Heart left ventricle (tissue), 13 donors: ENCODE results near the gene PLIN5.

Experiments used
- CTCF ChIP-seq, 12 donors: fragments of 200-600 bp; sonication (generic) in 4 of 12; IDR thresholded peaks; one replicate each; pipeline versions ENCODE4 v1.5.0 to v1.8.0; 2018 to 2022; ENCODE audit warnings: antibody characterized with exemption in 12 of 12, mild to moderate bottlenecking in 5 of 12
- POLR2A ChIP-seq, 2 donors: fragments of 450-650 bp; IDR thresholded peaks; one replicate each; pipeline ENCODE4 v1.6.1; 2017; ENCODE audit warnings: antibody characterized with exemption in 2 of 2, mild to moderate bottlenecking in 2 of 2, moderate library complexity in 2 of 2
- donor health status: ischemic (EF 13 %, LVEDD 7.1; RV severe dilation, severe dysfunction).
- donor health status: DM: no; HTN: yes; CAD: no.
- donor health status: DM: no; HTN: no; CAD: no.
- donor health status: ischemic (EF 25% LVEDD 6.9; RV normal size, moderate dysfunction).
- donor health status: ischemic (EF 25% LVEDD 5.7; RV mildly dilated, moderate dysfunction).
- donor health status: ischemic (EF 35%, LVEDD 5.7; RV mildly dilated, moderate dysfunction).
- donor health status: nonischemic (EF 11% LVEDD 7.7; RV severe dilation, severe dysfunction).
- donor health status: DM: yes; HTN: yes; CAD: no.
- donor health status: PGD.
- donor health status: ischemic (EF 29% LVEDD 5.4; RV normal size, mild dysfunction).
- donor health status: nonischemic (EF 23%, LVEDD 6.1; RV moderate dilation, normal function).

- TF ChIP-seq CTCF (IDR thresholded peaks at IDR 0.05) (no peak), POLR2A (IDR thresholded peaks at IDR 0.05) (no peak)
These were observed 27.2 kb downstream of the PLIN5 start for GRCh38 chr19:4507804-4508203.
